ENCODE measurements around the gene ACHE. TPM values are rescaled to one million over a fixed set of nuclear protein-coding genes. Genes with fewer than 3 reads are reported as not detected.
A peak's percentile ranks its signal among the peaks of the same experiment; 100 is the strongest.

The ACHE gene
- total RNA-seq, 1 experiment from 2014 or later: 10.4 TPM

- DNase-seq (ENCODE audit: low read depth, low spot score): no peak
Observed at GRCh38 chr7:100840470-100841100, 55.1 kb downstream of the ACHE start.

More at GRCh38 chr7:100840470-100841100, 55.1 kb downstream of the ACHE start:
- Histone ChIP-seq H3K4me3 (ENCODE audit: low read depth in 2 of 2, low read length in 2 of 2) (no peak overlapping the region), H3K27ac (ENCODE audit: low read length) (0 out of 2 replicates have a peak overlapping the region, but pooled peaks have one; percentile 44), H3K27me3 (ENCODE audit: control insufficient read depth, insufficient read depth, low read length) (no peaks in the 10 kb centered on the region), H3K4me1 (ENCODE audit: control insufficient read depth, insufficient read depth, low read length) (peaks cover 9% of the 10 kb centered on the region), H3K9me3 (ENCODE audit: control insufficient read depth, insufficient read depth, low read depth, low read length) (no peaks in the 10 kb centered on the region), H3K36me3 (ENCODE audit: control insufficient read depth, insufficient read depth, low read length) (no peaks in the 10 kb centered on the region)
- intact Hi-C loops (cut with micrococcal nuclease; ENCODE audit: unreplicated experiment) (no loop called here), in situ Hi-C loops (cut with HindIII; ENCODE audit: low pct_unique_long_range_greater_than_20kb, low sequenced_read_pairs) (loop anchor here (25.0 kb wide), 1 partner anchor 128 kb away; the partner anchor contains the start of genes EPO and POP7)
- ChIA-PET POLR2A (no interaction called here), CTCF (no interaction called here)
- no TSS peak for BruUV-seq (replicated peaks)
- no peak for ATAC-seq
- no peak for TF ChIP-seq POLR2AphosphoS5 (IDR thresholded peaks at IDR 0.05; ENCODE audit: low read depth, low read length)

Small RNA genes lying within 50 kb of the gene (microRNA-seq; reads per million reads assigned to microRNA genes)
- not detected for gene MIR6875 (ENCODE audit: unreplicated experiment)

Other genes starting within 250 kb of the ACHE start
- gene ACTL6B, start 239.4 kb downstream of the ACHE start, total RNA-seq (2021; ENCODE audit: unreplicated experiment): not detected
- gene GNB2, start 222.1 kb downstream of the ACHE start, total RNA-seq (2021; ENCODE audit: unreplicated experiment): 289 TPM
- 52.6 TPM for gene GIGYF1, start 201.6 kb downstream of the ACHE start, total RNA-seq (2021; ENCODE audit: unreplicated experiment)
- gene POP7, start 189.8 kb downstream of the ACHE start, total RNA-seq (2021; ENCODE audit: unreplicated experiment): 52.3 TPM
- gene EPO, start 175.4 kb downstream of the ACHE start, total RNA-seq (2021; ENCODE audit: unreplicated experiment): not detected
- not detected for gene ZAN, start 162.3 kb downstream of the ACHE start, total RNA-seq (2021; ENCODE audit: unreplicated experiment)
- gene EPHB4, start 68.4 kb downstream of the ACHE start, total RNA-seq (2021; ENCODE audit: unreplicated experiment): 192 TPM
- gene SLC12A9, start 43.2 kb downstream of the ACHE start, total RNA-seq (2021; ENCODE audit: unreplicated experiment): 31.1 TPM
- gene TRIP6, start 28.5 kb downstream of the ACHE start, total RNA-seq (2021; ENCODE audit: unreplicated experiment): 3.2 TPM
- 248 TPM for gene SRRT, start 20.8 kb downstream of the ACHE start, total RNA-seq (2021; ENCODE audit: unreplicated experiment)
- 3.3 TPM for gene UFSP1, start 6.2 kb downstream of the ACHE start, total RNA-seq (2021; ENCODE audit: unreplicated experiment)
- gene MUC3A, start 53.6 kb upstream of the ACHE start, total RNA-seq (2021; ENCODE audit: unreplicated experiment): 24.7 TPM
- 6.8 TPM for gene MUC12, start 73.7 kb upstream of the ACHE start, total RNA-seq (2021; ENCODE audit: unreplicated experiment)
- not detected for gene MUC17, start 124.2 kb upstream of the ACHE start, total RNA-seq (2021; ENCODE audit: unreplicated experiment)
- 37.4 TPM for gene TRIM56, start 189.6 kb upstream of the ACHE start, total RNA-seq (2021; ENCODE audit: unreplicated experiment)
- 370 TPM for gene SERPINE1, start 231.2 kb upstream of the ACHE start, total RNA-seq (2021; ENCODE audit: unreplicated experiment)